HG02885 (cell line): ENCODE measurements around the gene NRG3.
"Not testable (repeated sequence)": the region's sequence is repeated elsewhere in the genome, so short reads cannot be mapped to it uniquely, and the experiment has no call there.

Experiments
- ATAC-seq: cut with Tn5 transposase; IDR thresholded peaks from one replicate; pipeline ENCODE4 v1.9.1; 2021; ENCODE audit warnings: mild to moderate bottlenecking; ENCODE audit not compliant: unreplicated experiment, poor library complexity

Gene NRG3

DNA sequence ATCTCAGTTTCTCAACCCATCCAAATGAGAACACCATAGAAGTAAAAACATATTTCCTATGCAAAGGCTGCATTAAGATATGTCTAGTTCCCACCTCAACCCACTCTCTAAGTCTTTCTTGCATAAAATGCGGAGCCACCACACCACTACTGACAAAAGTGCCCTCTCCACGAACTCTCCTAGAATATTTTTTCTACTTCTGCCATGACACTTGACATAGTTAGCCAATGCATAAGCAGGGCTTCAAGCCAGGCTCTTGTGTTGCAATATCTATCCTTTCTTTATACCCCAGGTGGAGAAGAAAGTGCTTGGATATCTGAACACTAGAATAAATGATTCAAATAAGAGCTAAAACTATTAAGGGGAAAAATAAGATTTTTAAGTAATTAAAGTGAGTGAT lies 465.2 kb downstream of the NRG3 start:
- ATAC-seq: no peak

DNA sequence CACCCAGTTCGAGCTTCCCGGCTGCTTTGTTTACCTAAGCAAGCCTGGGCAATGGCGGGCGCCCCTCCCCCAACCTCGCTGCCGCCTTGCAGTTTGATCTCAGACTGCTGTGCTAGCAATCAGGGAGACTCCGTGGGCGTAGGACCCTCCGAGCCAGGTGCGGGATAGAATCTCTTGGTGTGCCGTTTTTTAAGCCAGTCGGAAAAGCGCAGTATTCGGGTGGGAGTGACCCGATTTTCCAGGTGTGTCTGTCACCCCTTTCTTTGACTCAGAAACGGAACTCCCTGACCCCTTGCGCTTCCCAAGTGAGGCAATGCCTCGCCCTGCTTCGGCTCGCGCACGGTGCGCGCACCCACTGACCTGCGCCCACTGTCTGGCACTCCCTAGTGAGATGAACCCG lies 474.6 kb downstream of the NRG3 start:
- ATAC-seq: not testable (repeated sequence)

DNA sequence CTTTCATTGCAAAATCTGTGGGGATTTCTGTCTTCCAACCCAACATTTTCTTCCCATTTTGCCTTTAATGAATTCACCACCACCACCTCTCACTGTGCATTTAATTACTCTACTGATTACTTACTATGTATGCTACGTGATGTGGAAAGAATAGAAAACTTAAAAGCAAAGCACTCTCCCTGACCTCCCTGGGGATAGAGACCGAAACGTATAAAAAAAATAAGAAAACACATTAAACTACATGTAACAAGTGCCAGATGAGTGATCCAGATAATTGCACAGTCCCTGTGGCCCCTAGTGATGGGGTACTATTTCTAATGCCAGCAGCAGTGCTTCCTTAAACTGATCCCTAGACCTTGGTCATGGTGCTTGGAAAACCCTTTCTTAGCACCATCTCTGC lies 478.4 kb downstream of the NRG3 start:
- ATAC-seq: no peak

DNA sequence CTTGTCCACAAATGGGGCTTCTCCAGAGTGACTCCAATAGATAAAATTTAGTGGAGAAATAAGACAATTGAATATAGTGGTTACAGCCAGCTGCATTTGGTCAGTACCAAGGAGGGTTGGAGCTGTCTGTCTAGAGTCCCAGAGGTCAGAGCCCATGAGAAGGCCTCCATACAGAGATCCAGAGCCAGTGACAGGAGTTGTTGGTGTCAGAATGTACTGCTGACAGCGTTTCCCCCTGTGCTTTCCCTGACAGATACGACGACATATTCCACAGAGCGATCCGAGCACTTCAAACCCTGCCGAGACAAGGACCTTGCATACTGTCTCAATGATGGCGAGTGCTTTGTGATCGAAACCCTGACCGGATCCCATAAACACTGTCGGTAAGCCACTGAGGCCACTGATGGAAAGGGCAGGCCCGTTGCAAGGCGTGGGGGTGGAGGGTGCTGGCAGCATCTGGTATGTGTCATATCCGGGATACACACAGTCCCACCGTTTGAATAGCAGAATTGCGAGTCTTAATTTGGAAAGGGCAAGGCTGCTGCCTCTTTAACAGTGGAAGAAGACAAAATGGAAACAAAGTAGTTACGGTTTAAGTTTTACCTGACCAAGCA lies 483.6 kb downstream of the NRG3 start:
- no peak for ATAC-seq

DNA sequence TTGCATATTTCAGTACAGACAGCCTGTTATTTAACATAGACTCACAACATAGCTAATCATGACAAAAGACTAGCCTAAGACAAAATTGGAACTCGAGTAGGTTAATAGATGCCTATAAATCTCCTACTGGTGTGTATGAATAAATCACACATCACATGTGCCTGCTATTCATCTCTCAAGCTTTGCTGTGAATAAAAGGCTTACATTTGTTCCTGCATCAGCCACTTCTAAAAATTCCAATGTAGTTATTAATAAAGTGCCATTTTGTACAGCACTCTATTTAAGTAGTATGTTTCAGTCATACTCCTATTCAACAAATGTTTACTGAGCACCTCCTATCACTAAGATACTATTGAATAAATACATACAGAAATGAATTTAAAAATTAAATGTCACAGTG lies 486.3 kb downstream of the NRG3 start:
- ATAC-seq: no peak

DNA sequence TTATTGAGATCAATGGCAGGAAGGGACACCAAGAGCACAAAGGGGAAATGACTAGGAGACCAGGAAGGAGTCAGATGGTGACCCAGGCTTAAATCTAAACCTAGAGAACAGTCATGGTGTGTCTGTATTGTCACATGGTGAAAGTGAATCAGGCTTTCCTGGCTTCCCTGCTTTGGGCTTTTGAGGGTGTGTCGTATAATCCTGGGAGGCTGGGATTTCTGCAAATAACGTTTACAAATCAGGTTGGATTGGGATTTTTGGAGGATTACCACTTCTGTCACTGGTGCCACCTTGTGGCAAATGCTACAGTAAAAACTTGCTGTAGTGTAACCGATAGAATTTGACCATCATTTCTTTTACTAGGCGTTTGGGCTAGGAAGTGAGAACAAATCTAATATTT lies 502.6 kb downstream of the NRG3 start:
- ATAC-seq: no peak

DNA sequence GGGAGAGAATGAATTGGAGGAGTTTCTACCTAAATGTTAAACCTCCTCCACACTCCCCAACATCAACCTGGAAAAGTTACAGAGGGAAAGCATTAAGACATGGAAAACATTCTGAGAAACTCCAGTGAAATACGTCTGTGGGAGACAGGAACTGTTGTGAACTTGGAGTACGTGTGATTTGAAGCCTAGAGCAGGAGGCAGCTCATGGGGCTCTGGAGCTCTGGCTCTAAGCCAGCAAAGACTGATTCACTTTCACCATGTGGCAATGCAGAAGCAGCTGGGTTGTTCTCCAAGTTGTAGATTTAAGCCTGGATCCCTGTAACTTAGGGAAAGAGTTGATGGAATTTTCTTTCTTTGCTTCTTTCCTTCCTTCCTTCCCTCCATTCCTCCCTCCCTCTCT lies 503.2 kb downstream of the NRG3 start:
- no peak for ATAC-seq

DNA sequence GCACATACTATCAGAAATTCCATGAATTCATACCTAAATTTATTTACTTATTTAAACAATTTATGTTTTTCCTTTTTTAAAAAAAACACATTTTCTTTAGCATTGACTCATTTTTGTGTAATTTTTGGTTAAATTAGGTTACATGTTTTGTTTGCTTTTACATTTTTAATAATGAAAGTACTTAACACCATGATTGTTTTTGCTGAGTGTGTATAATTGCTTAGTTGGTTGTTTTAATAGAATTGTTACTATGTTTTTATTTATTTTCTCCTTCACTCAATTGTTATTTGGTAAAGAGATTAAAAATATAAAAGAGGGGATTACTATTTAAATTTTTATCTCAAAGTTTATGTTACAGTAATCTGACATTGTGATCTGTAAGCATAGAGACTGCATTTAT lies 508.4 kb downstream of the NRG3 start:
- no peak for ATAC-seq

DNA sequence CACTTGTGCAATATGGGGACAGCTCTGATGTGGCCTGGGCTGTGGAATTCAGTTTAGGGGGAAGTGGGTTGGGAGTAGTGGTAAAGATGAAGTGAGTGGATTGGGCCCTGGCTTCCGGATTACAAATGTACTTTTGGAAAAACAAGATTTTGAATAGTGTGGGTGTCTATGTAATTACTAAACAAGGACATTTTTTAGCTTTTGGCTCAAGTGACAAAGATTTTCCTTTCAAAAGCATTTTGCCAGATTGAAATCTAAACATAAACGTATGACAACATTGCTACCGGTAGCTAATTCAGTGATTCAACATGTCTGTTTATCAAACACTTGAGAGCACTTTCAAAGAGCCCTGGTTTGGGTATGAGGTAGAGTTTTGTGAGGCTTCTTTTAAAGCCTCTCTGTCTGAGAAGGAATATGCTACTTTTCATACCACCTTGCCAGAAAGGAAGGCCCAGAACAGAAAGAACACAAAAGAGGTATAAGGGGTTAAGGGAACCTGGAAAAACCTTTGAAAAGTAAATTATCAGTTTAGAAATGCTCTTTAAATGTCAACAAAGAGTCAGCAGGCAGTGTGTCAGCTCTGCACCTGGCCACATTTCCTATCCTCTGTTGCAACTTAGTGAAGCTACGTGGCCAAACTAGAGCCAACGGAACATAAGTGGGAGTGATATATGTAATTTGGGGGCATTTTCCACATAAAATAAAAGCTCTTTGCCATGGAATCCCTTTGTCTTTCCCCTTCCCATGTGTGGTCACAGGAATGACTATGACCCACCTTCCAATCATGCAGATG lies 516.1 kb downstream of the NRG3 start:
- no peak for ATAC-seq

DNA sequence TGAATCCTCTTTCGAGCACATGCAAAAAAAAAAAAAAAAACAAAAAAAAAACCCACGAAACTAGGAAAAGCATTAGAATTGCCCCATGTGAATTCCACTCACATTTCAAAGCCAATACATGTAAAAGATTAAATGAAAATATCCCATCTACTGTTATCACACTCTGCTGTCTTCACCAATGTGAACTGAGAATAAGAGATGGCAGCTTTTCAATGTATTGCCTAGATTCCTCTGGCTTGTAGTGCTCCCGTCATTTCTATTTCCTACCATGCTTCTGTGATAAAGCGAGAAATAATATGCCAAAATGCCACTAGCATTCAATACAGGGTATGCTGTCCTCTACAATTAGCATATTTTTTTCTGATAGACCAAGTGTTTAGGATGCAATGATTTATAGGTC lies 517.0 kb downstream of the NRG3 start:
- ATAC-seq: no peak

DNA sequence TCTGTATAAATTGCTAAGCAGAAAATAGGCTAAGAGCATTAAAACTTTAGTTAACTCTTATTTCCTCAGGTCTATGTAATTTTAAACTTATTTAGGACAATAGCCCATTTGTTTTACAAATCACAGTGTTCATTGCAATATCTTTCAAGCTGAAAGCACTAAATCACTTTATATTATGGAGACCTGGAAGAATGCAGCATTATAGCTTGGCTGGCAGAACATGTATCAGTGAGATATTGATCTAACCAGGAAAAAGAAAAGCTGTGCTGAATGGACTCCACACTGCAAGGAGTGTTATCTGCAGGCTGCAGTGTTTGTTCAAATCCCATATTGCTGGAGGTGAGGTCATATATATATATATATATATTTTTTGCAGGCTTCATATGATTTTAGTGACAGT lies 517.5 kb downstream of the NRG3 start:
- ATAC-seq: no peak

DNA sequence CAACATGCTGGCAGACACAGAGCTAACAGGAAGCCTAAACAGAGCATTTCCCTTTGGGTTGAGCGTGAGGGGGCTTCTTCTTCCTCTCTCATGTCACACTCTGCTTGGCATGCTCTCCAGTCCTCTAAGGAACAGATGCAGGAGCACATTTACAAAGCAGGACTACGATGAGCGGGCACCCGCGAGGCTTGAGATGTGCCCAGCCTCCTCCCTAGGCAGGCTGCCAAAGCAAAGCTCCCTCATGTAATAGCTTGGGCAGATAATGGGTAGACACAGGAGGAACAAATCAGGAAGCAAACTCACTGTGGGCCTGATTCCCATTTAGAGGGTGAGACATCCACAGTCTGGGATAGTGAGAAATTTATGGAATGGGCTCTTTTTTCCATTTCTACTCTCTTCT lies 519.1 kb downstream of the NRG3 start:
- no peak for ATAC-seq

DNA sequence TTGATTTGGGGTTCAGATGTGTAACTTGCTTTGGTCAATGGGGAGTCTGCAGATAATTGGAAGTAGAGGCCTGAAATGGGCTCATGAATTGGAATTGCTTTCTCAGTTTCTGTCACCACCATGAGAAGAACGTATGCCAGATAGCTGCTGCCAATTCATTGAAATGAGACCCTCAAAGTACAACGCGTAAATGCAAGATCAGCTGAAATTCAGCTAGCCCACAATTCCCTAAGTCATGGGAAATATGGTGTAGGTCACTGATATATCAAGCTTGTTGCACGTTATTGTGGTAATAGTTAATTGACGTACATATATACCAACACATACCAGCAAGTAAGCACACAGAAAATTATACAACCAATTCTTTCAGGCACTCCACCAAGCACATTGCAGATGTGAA lies 520.0 kb downstream of the NRG3 start:
- no peak for ATAC-seq

DNA sequence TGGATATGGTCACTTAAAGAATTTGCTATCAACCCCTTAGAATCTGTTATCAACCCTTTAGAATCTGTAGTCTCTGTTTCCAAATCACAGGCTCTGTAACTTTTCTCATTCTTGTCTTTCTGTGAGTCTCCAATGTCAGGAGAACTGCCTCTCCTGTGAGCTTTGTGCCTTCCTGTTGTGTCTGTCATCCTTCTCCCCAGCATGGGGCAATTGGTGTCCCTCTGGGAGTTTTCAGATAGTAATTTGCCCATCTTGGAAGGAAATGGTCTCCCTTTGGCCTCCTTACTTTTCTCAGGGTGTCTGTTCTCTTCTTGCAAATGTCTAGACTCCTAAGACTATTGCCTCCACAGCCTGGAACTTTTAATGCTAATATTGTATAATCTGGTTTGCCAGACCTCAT lies 521.9 kb downstream of the NRG3 start:
- no peak for ATAC-seq

DNA sequence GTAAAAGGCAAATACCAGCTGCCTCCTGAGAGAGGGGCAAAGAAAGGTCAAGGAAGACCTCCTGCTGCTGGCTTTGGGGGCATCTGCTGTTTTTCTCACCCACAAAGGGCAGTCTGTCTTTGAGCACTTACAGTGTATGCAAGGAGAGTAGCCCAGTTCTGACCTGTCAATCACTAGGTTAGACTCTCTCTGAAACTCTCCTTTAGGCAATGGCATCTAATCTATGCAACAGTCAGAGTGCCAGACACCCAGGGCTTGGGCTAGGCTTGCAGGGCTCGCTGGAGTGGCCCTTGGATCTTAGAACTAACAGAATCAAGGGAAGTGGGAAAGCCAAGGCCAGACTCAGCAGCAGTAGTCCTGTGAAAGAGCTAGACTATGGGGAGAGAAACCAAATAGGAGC lies 522.9 kb downstream of the NRG3 start:
- no peak for ATAC-seq

DNA sequence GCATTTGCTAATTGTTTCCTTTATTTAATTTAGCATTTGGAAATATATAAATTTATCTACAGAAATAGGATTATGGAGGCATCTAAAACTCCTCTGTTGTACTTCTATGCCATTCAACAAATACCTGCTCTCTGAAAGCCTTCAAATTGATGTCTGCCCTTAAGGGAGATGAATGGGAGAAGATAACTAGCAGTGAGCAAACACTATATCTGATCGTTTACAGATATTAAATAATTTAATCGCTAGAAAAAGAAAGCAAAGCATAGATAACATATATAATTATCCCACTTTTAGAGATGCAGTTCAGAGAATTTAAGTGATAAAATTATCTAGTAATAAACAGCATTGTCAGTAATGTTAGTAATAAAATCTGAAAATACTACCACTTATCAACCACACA lies 524.9 kb downstream of the NRG3 start:
- no peak for ATAC-seq

DNA sequence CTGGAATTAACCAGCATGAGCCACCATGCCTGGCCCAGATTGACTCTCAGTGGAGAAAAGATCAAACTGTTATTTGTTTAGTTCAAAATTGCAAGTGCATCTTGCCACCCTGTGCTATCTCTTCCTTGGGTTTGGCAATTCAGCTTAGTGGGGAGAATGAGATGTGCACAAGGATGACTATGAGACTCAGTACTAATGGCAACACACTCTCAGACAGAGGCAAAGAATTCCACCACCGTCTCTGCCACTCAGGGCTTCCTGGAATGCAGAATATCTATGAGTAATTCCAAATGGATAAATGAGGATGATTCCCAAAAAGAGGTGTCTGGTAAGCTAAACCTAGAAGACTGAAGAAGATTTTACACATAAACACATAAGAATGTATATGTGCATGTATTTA lies 525.8 kb downstream of the NRG3 start:
- no peak for ATAC-seq

DNA sequence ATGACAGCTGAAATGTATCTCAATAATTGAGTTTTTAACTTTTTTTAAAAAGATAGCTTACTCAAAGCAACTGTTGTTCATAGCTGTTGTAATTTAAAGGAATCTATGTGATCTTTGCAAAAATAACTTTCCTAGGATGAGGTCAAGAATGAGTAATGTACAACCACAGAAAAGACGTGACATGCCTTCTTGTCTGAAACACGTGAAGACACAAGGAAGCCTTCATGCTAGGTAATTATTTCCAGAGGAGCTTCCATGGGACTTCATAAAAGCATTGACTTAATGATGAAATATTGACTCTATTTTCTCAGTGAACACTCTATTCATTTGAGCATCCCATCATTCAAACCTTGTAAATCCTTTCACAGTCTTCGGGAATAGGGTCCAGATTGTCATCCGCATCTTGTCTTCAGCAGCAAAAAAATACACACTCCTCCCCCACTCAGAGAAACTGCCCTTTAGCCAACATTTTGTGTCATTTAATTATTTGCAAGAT lies 528.0 kb downstream of the NRG3 start:
- ATAC-seq: no peak

DNA sequence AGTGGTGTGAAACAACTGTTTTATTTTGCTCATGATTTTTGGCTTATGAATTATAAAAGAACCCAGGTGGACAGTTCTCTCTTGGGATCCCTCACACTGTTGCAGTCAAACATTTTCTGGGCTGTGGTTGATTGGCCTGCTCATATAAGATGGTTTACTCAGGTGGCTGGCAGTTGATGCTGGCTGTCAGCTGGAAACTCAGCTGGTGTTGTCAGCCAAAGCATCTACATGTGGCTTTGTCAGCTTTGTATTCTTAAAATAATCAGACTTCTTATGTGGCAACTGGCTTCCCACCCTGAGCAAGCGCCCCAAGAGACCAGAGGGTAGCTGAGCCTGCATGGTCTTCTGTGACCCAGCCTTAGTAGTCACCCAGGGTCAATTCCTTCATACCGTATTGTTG lies 534.7 kb downstream of the NRG3 start:
- no peak for ATAC-seq

DNA sequence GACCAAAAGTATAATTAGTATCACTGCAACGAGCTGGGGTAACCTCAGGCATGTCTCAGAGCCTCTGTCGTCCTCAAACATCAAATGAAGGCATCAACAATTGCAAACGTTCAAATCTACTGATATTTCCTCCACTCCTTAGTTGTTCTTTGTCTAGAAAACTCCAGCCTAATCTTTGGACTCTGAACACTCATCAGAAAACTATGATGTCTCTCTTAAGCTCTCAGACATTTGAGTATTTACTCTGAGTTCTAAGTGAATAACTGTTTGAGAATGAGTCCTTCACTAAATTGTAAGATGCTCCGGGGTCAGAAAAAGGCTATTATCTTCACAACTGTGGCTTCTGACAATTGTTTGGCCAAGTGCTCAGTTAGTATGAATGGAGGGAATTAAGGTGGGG lies 536.4 kb downstream of the NRG3 start:
- ATAC-seq: no peak

DNA sequence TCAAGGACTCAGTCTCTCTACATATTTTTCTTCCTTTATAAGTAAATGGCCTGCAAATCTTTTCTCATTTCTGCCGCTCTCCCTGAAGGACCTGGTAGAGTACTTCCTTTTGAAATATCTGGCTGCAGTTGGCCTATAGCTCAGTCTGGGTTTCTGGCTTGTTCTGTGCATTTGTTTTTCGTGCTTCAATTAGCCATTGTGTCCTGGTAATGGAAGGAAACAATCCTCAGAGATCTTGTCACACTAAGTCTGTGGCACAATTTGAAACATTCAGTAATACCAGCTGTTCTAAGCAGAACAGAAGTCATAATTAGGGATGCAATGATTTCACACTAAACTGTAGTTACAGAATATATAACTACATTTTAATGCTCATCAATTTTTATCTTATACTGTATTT lies 545.0 kb downstream of the NRG3 start:
- ATAC-seq: no peak

DNA sequence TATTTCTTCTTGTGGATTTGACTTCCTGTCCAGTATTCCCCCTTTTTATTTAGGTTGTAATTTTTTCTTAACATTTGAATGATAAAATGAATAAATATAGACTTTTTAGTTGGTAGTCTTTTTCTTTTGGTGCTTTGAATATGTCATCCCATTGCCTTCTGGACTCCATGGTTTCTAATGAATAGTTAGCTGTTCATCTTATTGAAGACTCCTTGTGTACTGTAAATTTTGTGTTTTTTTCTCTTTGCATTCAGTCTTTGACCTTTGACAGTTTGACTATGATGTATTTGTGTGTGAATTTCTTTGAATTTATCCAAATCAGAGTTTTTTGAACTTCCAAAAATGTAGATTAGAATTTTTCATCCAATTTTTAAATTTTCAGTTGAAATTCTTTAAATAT lies 554.3 kb downstream of the NRG3 start:
- no peak for ATAC-seq
